GM18861 (cell line): ENCODE data around the gene EEIG1.

ENCODE experiments used
- ATAC-seq: cut with Tn5 transposase; IDR thresholded peaks from one replicate; pipeline ENCODE4 v1.9.1; 2021; ENCODE audit not compliant: unreplicated experiment

The EEIG1 gene

GRCh38 chr9:127975376-127976315 lies 5.1 kb downstream of the EEIG1 start:
- ATAC-seq: no peak

GRCh38 chr9:127974769-127975261 lies 6.0 kb downstream of the EEIG1 start:
- no peak for ATAC-seq

GRCh38 chr9:127974001-127974768 lies 6.6 kb downstream of the EEIG1 start:
- no peak for ATAC-seq

DNA sequence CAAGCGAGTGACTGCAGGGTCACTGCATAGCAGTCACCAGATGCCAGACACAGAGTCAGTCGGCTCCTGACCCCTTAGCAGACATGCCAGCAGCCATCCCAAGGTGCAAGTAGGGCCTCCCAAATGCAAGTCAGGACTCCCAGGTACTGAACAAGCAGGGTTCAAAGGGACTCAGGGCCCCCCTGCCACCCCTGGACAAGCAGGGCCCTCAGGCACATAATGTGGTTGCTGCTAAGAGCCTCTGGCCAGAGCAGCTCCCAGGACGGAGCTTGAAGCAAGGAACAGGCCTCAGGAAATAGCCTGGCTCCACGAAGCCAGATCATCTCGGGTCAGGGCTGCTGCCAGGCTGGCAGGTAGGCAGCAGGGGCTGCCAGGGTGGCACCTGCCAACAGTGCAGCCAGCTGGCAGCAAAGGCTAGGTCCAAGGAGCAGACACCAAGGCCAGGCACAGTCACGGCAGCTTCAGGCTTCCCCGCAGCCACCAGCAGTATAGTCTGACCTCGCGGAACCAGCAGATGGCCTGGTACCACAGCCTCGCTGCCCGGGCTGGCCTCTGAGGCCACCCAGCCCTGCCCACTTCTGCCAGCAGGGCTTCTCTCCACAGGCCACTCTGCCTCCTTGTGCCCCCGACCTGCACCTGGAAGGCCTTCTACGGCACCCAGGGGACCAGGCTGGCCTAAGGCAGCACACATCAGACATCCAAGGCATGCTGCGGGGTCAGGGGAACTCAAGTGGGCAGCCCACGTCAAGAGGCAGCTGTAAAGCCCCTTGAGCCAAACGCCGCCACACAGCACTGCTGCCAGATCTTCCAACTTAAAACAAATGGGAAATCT lies 7.4 kb downstream of the EEIG1 start:
- no peak for ATAC-seq

DNA sequence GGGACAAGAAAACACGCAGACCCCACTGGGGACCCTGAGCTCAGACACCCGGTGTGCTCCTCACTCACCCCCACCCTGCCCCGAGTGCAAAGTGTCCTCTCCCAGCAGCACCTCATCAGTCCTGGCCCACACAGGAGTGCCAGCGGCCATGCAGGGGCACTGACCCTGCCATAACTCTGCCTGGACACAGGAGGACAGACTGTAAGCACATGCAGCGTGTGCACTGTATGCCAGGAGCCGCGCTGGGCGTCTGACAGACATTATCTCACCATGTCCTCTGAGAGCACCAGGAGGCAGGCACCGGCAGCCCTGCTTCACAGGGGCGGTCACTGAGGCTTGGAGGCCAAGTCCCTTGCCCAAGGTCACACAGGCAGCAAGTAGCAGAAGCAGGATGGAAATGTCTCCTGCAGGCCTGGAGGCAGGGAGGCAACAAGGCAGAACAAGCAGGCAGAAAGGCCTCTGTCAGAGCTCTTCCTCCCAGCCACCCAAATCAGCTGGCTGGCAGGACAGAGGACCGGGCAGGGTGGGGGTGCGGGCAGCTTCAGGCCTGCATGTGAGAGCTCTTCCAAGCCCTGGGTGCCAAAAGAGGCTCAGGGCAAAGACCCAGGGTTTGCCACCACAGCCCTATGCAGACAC lies 8.4 kb downstream of the EEIG1 start:
- no peak for ATAC-seq

DNA sequence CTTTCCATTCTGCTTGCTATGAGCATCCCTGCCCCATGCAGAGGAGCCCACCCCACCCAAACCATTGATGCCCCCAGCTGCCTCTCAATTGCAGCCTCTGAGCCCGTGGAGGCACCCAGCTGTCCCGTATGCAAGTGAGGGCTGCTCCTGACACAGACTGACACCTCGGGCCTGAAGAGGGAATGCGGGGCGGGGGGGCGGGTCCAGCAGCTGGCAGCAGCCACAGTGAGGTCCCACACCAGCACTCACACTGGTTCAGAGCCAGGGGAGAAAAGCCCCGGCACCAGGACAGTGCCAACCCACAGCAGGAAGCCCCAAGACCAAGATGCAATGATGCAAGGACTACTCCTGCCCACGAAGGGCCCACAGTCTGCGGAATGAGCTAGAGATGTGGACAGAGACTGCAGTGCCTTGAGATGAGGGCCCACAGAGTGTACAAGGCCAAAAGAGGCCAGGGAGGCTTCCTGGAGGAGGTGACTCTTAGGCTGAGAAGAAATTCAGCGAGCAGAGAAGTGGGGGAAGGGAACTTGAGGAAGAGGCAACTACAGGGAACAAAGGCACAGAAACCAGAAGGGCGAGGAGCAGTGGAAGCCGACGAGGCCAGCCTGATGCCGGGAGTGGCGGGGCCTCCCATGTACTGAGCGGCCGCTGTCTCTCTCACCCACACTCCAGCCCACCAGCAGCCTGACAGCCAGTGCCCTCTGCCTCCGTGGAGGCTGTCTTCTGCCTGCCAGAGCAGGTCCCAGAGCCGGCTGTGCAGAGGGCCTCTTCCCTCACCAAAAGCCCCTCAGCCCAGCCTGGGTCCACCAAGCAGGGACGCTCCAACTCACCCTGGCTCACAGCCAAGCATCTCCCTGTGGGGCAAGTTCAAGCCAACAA lies 9.2 kb downstream of the EEIG1 start:
- ATAC-seq: no peak

- peak; percentile 76 for ATAC-seq
These were observed 10.1 kb downstream of the EEIG1 start for GRCh38 chr9:127970401-127971313.

DNA sequence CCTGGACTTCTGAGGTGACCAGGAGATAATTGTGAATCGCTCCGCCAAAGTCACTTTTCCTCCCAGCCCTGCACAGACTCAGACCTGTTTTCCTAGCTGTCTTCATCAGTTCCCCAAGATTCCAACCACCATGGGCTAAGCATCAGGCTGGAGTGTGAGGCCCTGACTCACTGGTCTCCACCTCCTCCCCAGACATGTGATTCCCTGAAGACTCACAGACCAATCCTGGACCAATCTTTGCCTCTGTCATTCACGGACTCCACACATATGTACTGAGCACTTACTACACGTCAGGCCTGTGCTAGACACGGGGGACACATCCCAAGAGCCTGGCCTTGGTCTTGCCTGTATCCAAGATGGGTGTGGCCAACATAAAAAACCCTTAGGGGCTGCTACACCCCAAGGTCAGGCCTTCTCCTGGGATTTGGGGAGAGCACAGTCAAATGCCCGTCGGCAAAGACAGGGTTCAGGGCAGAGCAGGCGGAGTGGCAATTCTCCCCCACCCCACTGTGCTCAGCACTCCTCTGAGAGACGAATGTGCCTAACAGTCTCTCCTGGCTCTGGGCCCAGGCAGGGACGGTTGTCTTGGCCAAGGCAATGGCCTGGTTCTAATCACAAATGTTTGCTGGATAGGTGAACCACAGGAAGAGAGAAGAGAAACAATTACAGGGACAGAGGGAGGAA lies 11.9 kb downstream of the EEIG1 start:
- ATAC-seq: no peak

- ATAC-seq: no peak
These were observed 12.7 kb downstream of the EEIG1 start for GRCh38 chr9:127968042-127968441.

- no peak for ATAC-seq
These were observed 13.5 kb downstream of the EEIG1 start for GRCh38 chr9:127967151-127967809.

GRCh38 chr9:127966416-127967150 lies 14.2 kb downstream of the EEIG1 start:
- no peak for ATAC-seq

DNA sequence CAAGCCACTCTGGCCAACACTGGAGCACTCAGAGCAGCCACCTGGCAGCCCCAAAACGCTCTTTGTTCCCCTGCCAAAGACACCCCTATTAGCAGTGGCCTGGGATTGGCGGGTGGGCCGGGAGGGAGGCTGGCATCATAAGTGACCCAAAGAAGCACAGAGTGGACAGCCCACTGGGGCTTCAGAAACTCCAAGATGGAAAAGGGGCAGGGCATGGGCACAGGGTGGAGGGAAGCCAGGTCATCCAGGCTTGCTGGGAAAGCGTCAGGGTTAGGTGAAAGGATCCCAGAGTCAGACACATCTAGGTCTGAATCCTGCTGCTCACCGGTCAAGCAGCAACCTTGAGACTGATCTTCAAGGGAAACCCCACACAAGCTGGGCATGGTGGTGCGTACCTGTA lies 14.8 kb downstream of the EEIG1 start:
- no peak for ATAC-seq

- ATAC-seq: no peak
These were observed 17.3 kb downstream of the EEIG1 start for GRCh38 chr9:127963359-127964064.

- ATAC-seq: no peak
These were observed 17.8 kb downstream of the EEIG1 start for GRCh38 chr9:127963041-127963358.

DNA sequence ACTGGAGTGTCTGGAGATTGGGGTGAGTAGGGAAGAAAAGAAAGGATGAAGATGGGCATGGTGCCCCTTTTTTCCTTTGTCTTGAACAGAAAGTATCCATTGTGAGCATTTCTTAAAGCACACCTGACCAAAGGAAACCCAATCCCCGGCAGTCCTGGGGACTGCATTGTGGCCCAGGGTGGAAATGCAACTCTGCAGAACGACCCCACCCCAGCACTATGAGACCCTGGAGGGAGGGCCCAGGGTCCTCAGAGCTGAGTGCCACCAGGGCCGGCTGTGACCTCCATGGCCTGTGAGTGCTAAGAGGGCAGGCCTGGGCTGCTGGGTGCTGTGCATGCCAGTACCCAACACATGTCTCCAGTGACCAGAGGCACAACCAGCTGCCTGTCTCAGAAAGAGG lies 18.5 kb downstream of the EEIG1 start:
- no peak for ATAC-seq

DNA sequence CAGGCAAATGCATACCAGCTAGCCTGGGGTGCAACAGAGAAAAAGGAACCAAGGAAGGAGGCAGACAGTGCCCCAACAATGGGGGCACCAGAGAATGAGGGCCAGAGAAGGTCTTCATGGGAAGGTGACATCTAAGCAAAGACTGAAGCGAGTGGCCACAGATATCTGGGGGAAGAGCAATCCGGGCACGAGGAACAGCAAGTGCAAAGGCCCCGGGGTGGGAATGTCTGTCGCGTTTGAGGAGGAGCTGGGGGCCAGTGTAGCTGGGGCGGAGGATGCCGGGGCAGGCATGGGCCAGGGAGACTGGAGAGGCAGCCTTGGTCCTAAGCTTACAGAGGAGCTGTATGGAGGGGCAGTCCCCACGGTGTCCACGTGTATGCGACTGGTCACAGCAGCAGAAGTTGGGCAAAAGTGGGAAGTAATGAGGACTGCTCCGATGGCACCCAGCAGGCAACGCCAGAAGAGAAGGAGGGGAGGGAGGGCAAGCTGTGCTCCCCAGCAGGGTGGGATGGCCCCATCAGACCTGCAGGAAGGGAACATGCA lies 19.1 kb downstream of the EEIG1 start:
- no peak for ATAC-seq
